ENCODE data around the gene IFT88.

Gene IFT88

DNA sequence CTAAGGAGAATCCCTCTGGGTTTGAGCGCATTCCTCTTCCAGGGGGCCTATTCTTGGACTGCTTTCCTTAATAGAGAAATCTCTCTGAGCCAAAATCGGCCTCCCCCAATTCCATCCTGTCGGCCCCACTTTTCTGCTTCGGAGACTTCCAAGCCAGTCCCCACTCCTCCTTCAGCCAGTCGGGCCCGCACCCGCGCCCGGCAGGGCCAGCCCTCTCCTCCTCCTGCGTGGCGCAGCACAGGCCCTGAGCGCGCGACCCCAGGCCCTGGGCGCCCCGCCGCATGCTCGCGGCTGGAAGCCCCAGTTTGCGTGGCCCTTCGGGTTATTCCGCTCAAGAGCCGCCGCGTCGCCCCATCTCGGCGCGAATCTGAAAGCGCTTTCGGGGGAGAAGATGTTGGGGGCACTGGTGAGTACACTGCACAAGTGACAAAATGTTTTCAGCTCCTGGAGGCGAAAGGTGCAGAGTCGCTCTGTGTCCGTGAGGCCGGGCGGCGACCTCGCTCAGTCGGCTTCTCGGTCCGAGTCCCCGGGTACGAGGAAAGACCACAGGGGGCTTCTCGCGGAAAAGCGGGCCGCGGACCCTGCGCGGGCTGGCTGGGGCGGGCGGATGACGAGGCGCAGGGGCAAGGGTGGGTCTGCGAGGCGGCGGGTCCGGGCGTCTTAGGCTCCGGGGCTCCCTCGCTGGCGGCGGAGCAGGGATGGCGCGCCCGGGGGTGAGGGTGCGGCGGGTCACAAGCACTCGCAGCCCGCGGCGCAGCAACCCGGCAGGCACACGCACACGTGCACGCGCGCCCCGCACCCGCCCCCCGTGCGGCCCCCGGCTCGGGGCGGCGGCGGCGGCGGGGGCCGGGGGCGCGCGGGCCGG, 136.2 kb downstream of the IFT88 start, which contains the start of gene IL17D:
Gene IL17D, plus strand, starts transcription at position 785 of the 865 bp plus-strand sequence. CDS start 303 bp downstream, outside the sequence.
- DNase-seq: no peak
- in situ Hi-C loops (cut with HindIII; ENCODE audit: low pct_ligation_motif_present, low pct_unique_long_range_greater_than_20kb, low sequenced_read_pairs): no loop called here

DNA sequence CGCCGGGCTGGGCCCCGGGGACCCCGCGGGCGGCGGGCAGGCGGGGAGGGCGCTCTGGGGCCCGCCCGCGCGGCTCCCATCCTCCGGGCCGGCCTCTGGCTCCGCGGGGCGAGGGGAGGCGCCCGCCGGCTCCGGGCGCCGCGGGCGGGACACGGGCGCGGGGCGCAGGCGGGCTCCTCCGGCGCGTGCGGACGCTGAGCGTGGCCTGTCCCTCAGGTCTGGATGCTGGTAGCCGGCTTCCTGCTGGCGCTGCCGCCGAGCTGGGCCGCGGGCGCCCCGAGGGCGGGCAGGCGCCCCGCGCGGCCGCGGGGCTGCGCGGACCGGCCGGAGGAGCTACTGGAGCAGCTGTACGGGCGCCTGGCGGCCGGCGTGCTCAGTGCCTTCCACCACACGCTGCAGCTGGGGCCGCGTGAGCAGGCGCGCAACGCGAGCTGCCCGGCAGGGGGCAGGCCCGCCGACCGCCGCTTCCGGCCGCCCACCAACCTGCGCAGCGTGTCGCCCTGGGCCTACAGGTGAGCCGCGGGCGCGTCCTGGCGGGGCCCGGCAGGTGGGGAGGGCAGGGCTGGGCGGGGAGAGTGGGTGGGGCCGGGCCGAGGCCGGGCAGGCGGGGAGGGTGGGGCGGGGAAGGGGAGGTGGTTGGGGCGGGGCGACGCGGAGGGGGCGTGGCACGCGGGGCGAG, 137.0 kb downstream of the IFT88 start:
- in situ Hi-C loops (cut with HindIII; ENCODE audit: low pct_ligation_motif_present, low pct_unique_long_range_greater_than_20kb, low sequenced_read_pairs): no loop called here
- peak; percentile 74 for DNase-seq

DNA sequence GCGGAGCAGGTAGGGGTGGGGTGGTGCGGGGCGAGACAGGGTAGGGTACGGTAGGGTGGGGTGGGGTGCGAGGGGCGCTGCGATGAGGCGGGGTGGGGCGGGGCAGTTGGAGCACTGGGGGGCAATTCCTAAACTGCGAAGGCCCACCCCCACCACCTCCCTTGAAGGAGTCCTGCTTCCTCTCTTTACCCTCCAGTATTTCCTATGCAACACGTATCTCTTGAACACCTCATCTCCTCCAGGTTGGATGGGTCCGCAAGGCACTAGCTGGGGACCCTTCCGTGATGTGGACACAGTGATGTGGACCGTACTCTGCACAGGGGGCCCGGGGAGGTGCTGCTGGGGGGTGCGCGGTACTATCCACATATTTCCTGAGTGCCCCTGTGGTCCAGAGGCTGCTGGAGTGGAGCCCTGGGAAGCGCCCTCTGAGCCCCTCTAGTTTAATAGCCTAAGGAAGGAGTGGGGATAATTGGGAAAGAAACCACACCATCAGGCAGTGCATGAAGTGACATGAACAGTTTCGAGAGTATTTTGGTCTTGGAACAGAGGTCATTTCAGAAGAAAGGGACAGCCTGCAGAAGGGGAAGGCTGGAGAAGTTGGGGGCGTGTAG, 137.6 kb downstream of the IFT88 start:
- in situ Hi-C loops (cut with HindIII; ENCODE audit: low pct_ligation_motif_present, low pct_unique_long_range_greater_than_20kb, low sequenced_read_pairs): no loop called here
- DNase-seq: no peak

DNA sequence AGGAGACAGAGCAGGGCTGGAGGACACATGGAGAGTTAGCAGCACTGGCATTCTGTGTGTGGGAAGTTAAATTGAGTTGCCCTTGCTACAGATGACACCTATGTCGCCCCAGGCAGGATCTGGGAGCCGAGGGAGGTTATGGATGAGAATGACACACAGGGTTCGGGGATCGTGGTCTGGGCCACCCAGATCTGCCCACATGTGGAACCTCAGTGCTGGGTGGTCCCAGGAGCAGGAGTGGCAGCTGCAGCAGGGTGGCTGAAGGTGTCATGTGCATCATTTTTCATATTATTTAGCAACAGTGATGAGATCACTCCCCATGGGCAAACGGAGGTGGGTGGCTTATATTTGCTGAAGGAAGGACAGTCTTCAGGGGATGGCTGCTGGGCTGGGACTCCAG, 139.7 kb downstream of the IFT88 start:
- in situ Hi-C loops (cut with HindIII; ENCODE audit: low pct_ligation_motif_present, low pct_unique_long_range_greater_than_20kb, low sequenced_read_pairs): no loop called here
- DNase-seq: no peak

DNA sequence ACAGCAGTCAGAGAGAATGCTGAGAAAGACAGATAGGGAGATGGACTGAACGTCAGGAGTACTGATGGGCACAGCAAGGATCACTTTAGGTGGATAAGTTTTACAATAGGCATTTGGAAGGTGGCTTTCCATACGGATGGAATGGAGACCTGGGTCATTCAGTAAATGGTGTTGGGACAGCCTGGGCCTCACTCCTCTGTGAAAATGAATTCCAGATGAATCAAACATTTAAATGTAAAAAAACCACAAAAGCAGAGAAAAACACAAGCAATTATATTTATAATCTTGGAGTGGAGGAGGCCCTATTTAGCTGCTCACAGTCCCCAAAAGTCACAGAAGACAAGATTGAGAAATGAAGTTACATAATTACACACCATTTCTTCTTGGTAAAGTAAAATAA, 141.3 kb downstream of the IFT88 start:
- in situ Hi-C loops (cut with HindIII; ENCODE audit: low pct_ligation_motif_present, low pct_unique_long_range_greater_than_20kb, low sequenced_read_pairs): no loop called here

DNA sequence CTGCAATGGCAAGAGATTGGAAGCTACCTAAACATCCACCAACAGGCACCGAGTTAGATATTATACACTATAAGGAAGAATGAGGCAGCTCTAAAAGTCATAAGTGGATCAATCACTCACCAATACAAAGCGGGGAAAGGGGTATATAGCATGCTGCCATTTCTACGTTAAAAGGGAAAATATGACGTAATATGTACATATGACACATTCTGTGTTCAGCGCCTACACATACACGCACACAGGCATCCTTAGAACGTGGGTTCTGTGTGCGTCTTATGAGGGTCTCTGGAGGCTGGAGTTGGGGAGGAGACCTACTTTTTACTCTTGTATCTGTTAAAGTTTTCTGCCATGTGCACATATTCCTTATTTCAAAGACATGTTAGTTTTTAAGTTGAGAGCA, 142.4 kb downstream of the IFT88 start:
- in situ Hi-C loops (cut with HindIII; ENCODE audit: low pct_ligation_motif_present, low pct_unique_long_range_greater_than_20kb, low sequenced_read_pairs): no loop called here
- DNase-seq: no peak

More for the DNA sequence above, 141.3 kb downstream of the IFT88 start:
- DNase-seq: no peak

DNA sequence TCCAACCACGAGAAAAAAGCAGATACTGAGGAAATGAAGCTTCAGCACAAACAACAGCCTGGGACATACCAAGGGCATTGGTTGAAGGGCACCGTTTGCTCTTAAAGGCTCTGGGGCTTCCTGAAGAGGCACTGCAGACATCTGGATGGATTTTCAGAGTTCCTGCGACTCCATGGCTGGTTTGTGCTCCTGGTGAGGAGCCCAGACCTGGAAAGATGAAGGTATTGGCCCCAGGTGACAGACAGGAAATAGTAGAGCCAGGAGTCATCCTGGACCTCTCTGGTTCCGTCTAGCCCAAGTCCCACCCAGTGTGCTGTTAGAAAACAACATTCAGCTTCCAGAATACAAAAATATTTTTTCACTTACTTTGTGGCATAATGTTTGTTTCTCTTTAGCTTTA, 142.8 kb downstream of the IFT88 start:
- DNase-seq: no peak
- in situ Hi-C loops (cut with HindIII; ENCODE audit: low pct_ligation_motif_present, low pct_unique_long_range_greater_than_20kb, low sequenced_read_pairs): no loop called here

DNA sequence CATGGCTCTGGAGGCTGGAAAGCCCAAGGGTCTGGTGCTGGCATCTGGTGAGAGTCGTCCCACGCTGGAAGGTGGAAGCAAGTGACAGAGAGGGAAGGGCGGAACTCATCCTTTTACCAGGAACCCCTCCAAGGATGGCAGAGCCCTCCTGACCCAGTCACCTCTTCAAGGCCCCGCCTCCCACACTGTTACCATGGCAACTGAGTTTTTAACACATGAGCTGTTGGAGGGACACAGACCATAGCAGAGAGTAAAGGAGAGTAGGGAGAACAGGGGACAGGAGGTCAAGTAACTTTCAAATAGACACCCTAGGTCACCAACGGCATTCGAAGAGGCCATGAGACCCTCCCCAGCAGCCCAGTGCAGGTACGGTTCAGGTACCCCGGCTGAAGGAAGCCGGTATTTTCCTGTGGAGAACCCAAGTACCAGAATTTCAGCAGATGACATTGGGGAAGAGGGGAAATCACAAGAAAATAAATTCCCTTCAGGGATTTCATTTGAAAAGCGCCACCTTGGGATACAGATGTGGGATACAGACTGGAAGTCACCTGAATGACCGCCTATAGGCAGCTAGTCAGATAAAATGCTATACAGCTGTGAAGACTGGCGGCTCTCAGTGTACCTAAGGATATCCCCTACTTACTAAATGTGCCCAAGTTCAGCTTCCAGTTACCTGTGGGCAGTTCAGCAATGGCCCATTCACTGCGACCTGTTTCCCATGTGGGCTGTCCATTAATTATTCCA, 144.5 kb downstream of the IFT88 start:
- in situ Hi-C loops (cut with HindIII; ENCODE audit: low pct_ligation_motif_present, low pct_unique_long_range_greater_than_20kb, low sequenced_read_pairs): no loop called here
- no peak for DNase-seq

DNA sequence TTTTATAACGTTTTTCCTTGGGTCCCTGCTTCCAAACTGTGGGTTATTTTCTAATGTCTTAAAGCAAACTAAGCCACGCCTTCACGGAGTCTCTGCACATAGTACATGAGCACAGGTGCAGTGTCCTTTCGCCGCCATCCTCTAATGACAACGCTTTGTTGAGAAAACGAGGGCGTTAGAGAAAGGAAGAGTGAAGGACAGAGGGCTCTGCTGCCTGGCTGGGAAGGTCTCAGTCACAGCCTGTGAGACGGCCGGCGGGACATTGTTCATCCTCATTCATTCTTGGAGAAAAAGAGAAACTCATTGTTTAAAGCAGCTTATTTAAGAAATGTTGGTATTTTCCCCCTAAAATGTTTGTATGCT, 146.0 kb downstream of the IFT88 start:
- in situ Hi-C loops (cut with HindIII; ENCODE audit: low pct_ligation_motif_present, low pct_unique_long_range_greater_than_20kb, low sequenced_read_pairs): no loop called here
- DNase-seq: no peak

DNA sequence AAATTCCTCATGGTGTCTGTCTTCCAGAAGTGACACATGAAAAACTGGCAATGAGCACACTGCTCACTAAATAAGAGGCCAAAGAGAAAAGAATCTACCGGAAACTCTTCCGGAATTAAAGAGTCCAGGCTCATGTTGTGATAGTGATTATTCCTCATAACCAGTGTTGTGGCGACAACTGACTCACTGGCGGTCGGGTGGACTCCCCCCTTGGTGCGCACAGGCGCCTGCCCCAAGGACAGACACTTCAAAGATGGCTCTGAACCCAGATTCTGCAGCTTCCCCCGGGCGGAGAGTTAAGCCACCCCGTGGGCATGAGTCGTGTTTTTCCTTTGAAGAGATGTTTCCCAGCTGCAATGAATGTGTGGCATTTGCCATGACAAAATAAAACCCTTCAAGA, 146.8 kb downstream of the IFT88 start:
- in situ Hi-C loops (cut with HindIII; ENCODE audit: low pct_ligation_motif_present, low pct_unique_long_range_greater_than_20kb, low sequenced_read_pairs): no loop called here
- no peak for DNase-seq

DNA sequence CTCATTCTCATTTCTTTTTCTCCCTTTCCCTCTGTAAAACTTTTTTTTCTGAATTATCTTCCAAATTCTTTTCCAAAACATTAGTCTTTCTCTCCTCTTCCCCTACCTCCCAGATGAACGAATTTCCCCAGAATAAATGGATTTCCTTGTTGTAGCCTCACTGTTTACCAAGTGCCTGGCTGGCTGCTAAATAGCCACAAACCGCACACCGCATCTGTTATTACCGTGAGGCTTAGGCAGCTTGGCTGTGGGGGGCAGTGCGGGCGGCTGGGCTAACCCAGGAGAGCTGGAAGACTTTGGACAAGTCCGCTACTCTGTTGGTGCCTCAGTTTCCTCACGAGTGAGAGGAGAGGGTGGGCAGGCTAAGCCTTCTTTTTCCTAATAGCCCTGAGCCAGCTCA, 147.2 kb downstream of the IFT88 start:
- in situ Hi-C loops (cut with HindIII; ENCODE audit: low pct_ligation_motif_present, low pct_unique_long_range_greater_than_20kb, low sequenced_read_pairs): no loop called here
- DNase-seq: no peak

DNA sequence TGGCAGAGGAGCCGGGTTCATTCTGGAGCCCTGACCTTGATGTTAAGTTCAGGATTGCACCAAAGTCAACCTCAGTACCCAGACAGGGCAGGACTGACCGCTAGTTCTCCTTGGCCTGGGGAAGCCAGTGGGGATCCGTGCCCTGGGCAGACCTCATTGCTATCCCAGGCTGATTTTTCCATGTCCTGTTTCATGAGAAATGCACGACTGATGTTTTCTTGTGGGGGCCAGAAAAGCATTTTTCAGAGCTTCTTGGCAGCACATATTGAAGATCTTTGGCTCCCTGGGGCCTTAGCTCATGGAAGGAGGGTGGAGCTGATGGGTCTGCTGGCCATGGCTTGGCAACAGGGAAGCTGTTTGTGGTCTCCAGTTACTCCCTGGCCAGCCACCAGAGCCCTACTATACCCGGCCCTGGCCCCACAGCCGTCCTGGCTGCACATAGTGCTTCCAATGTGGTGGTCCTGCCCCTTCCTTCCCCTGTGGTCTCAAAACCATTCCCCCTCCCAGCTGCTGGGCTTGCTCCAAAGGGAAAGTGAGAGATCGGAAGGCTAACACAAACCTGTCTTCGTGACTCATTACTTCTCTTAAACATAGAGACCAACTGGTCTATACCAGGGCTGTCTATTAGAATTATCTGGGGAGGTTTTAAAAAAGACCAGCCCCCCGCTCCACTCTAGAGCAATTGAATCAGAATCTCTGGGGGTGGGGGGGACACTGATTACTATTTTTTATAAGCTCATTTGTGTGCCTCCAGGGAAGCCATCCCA, 147.8 kb downstream of the IFT88 start:
- in situ Hi-C loops (cut with HindIII; ENCODE audit: low pct_ligation_motif_present, low pct_unique_long_range_greater_than_20kb, low sequenced_read_pairs): no loop called here
- no peak for DNase-seq

DNA sequence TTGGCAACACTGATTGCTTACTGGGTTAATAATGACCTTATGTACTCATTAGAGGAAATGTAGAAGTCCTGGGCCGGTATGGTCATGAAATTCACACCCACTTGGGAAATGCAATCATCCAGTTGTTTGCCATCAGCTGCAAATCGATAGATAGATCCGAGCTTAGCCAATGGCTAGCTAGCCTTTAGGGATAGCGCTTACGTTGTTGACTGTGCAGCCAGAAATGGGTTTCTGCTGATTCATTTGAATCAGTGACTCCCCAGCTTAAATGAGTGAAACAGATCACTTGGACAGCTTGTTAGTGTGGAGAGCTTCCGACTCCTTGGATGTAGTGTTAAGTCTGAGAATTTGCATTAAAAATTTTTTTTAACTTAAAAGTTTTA, 148.4 kb downstream of the IFT88 start:
- in situ Hi-C loops (cut with HindIII; ENCODE audit: low pct_ligation_motif_present, low pct_unique_long_range_greater_than_20kb, low sequenced_read_pairs): no loop called here
- DNase-seq: no peak

DNA sequence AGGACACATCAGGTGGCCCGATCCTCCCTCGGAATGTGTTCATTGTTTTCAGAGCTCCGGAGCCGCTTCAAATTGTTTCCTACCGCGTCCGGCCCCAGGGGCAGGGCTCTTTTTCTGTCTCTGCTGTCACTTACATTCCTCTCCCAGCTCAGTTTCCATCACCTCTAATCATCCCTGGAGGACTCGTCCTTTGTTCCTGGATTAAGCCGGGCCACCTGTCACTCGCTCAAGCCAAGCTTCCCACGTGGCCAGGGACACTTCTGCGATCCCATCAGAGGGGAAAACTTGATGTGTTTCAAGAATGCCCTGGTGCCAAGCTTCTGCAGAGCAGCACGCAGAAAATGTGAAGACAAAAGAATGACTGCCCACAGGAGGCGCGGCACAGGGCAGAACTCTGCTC, 150.0 kb downstream of the IFT88 start:
- in situ Hi-C loops (cut with HindIII; ENCODE audit: low pct_ligation_motif_present, low pct_unique_long_range_greater_than_20kb, low sequenced_read_pairs): no loop called here
- no peak for DNase-seq

DNA sequence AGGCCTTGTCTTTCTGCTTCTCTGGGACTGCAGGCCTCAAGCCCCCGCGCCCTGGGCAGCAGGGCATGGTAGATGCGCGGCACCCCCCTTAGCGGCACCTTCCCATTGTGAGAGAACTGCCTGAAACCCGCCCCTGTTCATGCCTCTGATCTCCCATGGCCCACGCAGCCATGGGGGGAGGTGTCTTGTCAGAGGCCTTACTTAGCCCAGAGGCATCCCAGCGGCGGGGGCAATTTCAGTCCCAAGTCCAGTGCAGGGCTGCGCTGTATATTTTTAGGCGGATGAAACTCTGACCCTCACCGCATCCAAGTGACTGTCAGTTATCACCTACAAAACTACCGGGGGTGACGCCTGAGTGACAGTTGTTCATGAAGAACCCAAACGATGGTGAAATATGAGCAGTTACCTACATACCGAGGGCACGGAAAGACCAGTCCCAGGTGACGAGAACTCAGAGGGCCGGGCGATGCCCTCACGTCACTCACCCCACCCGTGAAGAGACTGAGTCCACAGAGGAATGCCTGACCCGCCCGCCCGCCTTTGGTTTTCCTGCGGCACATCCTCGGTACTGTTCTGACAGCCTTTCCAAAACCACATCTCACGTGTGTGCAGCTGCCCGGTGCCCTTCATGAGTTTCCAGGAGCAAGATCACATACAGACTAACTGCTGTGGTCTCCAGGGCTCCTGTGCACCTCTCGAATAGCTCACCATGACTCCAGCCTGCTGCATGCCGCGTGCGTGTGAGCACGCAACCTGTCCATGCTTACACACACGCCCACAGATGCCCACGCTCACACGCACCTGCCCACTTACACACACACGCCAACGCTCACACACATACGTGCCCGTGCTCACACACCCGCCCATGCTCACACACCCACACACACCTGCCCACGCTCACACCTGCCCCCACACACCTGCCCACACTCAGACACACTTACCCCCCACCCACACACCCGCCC, 150.9 kb downstream of the IFT88 start:
- DNase-seq: no peak
- in situ Hi-C loops (cut with HindIII; ENCODE audit: low pct_ligation_motif_present, low pct_unique_long_range_greater_than_20kb, low sequenced_read_pairs): no loop called here

DNA sequence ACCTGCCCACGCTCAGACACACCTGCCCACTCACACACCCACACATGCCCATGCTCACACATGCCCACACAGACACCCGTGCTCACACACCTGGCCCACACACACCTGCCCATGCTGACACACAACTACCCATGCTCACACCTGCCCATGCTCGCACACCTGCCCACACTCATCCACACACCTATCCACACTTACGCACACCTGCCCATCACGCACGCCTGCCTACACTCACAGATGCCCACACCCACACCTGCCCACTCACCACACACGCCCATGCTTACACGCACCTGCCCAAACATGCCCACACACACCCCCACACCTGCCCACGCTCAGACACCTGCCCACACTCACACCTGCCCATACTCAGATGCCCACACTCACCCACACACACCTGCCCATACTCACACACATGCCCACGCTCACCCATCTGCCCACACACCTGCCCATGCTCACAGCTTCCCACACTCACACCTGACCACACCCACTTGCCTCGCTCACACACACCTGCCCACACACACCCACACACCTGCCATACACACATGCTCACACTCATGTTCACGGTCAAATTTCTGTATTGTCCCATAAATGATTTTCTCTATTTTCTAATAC, 152.1 kb downstream of the IFT88 start:
- in situ Hi-C loops (cut with HindIII; ENCODE audit: low pct_ligation_motif_present, low pct_unique_long_range_greater_than_20kb, low sequenced_read_pairs): no loop called here

DNA sequence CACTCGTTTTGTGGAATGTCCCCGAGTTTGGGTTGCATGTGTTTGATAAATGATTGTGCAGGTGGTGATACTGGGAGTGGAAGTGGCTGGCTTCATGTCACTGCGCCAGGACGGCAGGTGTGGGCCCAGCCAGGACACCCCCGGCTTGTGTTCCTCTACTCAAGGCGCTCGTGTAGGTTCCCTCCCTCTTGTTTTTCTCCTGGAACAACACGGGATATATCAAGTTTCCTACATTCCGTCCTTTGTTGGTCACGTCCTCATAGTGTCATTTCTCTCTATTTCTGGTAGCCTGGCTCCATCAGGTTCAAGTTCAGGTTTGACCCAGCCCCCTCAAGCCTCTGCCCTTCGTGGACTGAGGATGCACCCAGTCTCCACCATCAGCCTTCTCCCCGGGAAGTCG, 152.8 kb downstream of the IFT88 start:
- DNase-seq: no peak
- in situ Hi-C loops (cut with HindIII; ENCODE audit: low pct_ligation_motif_present, low pct_unique_long_range_greater_than_20kb, low sequenced_read_pairs): no loop called here

More for the DNA sequence above, 152.1 kb downstream of the IFT88 start:
- no peak for DNase-seq
